Left renal cortex interstitium (tissue), 4 donors: ENCODE measurements around the gene APMAP. TPM values are rescaled to one million over a fixed set of nuclear protein-coding genes. Genes with fewer than 3 reads are reported as not detected.

Source experiments
- DNase-seq, 4 donors: peaks; one replicate each; pipeline ENCODE4 v3.0.0-alpha.2; 2013; ENCODE audit warnings: low read depth in 4 of 4, low spot score in 2 of 4, missing footprints in 1 of 4
- polyA plus RNA-seq, 4 donors: library from polyadenylated mRNA; unstranded; fragments of 120-200 nt; gene quantifications; one replicate each; pipeline ENCODE4 v1.2.1, GENCODE V29; 2013; ENCODE audit not compliant: insufficient read length in 4 of 4

The APMAP gene
- polyA plus RNA-seq, 4 donors, result 88.9 to 120 (median 101) TPM

DNA sequence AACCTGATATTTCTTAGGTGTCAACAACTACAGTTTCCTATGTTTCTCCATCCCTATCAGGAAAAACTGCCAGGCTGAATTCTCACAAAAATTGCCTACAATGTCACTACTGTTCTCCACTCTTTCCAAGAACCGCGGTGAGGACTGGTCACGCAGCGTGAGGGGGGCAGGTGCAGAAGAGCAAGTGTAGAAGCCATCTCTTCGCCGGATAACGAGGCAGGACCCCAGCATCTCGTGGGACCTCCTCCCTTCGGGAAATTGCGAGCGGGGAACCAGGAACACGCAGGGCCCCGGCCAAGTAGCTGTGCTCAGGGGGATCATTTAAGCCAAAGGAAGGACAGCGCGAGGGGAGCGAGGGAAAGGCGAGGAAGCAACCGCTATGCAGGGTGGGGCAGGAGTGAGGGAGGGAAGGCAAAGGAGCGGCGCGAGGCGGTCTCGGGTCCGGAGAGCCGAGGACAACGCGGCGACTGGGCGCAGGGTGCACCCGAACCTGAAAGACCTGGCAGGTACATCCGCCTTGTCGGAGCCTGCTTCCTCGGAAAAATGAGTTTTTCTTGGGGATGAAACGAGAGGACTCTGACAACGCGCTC is 559 bp downstream of the APMAP start:
- no peak for DNase-seq

GRCh38 chr20:24990810-24991252 is 1.7 kb downstream of the APMAP start:
- no peak for DNase-seq

DNA sequence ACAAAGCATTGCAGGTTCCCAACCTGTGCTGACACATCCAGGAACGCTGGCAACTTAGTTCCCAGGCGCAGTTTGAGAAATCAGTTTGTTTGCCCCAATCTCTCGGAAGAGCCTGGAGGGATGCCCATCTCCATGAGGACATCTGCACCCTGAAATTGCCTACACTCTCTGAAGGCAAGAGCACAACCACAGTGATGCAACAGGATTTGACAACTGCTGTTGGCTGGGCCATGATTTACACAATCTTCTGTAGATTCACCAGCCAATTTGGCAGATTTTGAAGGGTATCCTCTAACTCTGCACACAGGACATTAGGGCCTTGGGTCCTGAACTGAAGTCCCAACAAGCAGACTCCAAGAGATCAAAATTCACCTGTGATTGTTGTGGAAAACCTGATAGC is 3.4 kb downstream of the APMAP start:
- DNase-seq, result no peak

DNA sequence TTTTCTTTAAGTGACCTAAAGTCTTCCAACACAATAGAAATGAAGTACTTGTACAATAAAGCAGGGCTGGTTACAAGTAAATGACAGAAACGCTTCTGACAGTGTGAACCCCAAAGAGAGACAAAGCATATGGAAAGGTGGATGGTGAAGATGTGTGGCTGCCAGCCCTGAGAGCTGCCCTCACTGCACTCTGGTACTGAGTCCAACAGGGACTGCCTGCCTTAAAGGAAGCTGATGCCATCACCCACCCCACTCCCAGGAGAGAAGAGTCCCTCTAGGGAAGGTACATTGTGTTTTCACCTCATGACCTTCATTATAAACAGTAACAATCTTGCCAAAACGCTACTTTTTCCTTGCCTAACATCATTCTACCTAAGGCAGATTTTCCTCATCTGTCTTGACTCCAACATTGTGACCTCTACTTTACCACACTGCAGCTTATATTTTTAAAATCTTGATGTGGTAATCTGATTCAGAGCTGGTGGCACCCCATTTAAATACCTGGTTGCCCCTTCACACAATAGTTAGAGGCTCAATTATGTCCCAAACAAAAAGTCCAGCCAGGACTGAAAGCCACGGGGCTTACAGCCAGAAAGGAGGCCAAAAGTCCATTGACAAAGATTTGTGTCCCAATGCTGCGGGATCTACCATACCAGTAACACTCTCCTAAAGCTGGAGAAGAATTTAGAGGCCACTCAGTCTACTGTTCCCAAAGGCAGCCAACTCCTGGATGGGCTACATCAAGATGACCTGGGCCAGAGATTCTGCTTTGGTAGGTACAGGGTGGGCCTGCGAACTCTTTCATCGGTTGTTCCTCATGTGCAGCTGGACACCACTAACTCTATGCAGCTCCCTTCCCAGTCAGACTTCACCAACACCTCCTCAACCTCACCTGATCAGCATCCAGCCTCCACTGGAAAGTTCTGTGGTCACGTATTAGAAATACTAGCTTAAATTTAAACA is 4.4 kb downstream of the APMAP start:
- DNase-seq, result no peak

- no peak for DNase-seq
These were observed 5.3 kb downstream of the APMAP start for GRCh38 chr20:24987244-24987643.

DNA sequence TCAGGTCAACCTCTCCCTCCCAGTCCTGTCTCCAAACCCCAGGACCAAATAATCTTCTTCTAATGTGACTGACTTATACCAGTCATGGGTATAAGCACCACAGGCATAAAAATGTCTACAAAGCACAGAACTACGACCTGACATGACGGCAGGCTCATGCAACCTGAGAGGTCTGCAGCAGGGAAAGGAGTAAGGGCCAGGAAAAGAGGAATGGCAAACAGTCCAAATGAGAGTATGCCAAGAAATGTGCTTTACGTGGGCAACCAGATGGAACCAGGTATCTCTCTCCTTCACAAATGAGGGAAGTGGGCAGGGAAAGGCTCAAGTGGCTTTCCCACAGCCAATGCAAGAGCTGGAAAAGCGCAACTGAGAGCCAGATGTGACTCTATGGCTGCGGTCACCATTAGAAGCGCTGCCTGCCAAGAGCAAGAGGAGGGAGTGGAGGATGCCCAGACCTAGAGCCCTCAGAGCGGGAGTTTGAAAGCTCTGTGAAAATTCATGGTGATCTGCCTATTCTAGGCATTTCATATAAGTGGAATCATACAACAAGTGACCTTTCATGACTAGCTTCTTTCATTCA is 6.0 kb downstream of the APMAP start:
- no peak for DNase-seq

DNA sequence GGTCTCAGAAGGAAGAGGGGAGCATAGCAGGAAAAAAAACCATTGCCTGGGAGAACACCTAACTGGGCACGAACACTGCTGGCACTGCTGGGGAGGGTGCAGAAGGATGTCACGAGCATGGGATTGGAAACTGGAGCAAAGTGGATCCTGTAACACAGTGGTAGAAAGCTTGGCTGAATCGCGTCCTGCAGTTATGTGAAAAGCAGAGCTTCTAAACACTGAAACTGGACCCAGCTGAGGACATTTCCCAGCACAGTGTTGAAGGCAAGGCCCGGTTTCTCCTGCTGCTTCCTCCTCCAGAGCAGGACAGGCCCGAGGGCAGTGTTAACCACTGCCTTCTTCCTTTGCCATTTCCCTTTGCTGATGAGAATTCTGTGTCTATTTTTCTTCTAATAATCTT is 6.7 kb downstream of the APMAP start:
- no peak for DNase-seq

GRCh38 chr20:24984961-24985640 is 7.5 kb downstream of the APMAP start:
- no peak for DNase-seq

DNA sequence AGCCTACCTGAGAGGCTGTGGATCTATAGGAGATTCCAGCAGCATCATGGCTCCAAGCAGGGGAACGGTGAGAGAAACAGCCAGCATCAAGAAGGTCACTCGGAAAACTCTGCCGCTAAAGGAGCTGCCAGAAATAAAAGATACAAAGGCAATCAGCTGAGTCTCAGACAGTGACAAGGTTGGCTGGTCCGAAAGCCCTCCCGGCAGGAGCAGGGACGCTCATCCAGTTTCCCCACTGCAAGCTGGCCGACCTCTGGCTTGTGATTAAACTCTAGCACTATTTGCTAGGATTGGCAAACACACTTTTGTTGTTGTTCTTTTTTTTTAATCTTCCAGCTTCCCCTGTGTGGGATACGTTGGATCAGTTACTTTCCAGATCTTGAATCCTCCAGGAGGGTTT is 8.7 kb downstream of the APMAP start:
- DNase-seq, result no peak

GRCh38 chr20:24981790-24982189 is 10.8 kb downstream of the APMAP start:
- DNase-seq, result no peak

- DNase-seq, result no peak
These were observed 11.3 kb downstream of the APMAP start for GRCh38 chr20:24981282-24981681.

DNA sequence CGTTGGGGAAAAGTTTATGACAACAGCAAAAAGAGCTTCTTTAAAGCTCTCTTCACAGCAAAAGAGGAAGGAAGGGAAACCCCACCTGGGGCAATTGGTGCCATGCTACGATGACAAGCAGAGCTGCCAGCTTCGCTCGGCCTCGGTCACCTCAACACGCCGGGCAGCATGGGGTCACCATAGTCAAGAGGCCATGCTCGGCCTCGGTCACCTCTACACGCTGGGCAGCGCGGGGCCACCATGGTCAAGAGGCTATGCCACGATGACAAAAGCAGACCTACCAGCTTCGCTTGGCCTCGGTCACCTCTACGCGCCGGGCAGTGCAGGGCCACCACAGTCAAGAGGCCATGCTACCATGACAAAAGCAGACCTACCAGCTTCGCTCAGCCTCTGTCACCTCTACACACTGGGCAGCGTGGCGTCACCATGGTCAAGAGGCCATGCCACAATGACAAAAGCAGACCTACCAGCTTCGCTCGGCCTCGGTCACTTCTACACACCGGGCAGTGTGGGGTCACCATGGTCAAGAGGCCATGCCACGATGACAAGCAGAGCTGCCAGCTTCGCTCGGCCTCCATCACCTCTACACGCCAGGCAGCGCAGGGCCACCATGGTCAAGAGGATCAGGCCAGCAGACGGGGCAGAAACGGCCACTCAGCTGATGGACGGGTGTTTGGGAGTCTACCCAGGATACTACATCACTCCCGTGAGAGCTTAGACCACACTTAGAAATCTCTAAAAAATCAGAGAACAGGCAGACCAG is 12.1 kb downstream of the APMAP start:
- no peak for DNase-seq

DNA sequence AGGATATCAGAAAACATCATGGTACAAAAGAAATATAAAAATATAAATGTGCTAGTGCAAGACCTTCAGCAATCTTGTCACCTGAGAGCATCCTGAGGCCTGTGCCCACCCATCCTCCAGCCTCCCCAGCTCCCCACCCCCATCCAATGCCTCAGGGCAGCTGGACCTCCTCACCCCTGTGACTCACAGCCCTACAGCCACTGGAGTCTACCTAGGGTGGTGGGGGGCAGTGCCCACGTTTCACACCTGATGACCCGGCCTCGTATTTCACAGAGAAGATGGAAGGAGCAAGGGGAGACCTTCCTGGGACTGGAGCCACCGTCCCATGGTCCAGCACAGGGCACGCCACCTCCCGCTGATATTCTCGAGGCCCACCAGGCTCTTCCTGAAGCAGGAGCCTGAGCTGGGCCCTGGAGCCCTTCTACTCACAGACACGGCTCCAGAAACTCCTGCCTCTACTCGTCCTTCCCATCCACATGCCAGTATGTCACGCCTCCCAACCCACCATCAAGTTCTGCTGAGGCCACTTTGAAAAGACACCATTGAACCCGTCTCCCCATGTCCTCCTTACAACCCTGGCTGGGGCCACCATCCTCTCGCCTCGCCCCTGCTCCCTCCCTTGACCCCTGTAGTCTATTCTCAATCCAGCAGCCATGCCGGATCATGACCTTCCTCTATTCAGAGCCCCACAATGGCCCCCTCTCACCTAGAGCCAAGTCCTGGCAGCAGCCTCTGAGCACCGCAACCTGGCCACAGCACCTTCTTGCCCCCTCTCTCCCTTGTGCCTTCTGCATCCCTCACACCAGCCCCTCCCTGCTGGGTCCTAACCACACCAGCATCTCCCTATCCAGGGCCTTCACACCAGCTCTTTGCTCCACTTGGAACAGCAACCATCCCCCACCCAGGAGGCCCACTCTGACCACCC is 13.3 kb downstream of the APMAP start:
- DNase-seq, result no peak

- DNase-seq, result no peak
These were observed 14.0 kb downstream of the APMAP start for GRCh38 chr20:24978513-24978912.

DNA sequence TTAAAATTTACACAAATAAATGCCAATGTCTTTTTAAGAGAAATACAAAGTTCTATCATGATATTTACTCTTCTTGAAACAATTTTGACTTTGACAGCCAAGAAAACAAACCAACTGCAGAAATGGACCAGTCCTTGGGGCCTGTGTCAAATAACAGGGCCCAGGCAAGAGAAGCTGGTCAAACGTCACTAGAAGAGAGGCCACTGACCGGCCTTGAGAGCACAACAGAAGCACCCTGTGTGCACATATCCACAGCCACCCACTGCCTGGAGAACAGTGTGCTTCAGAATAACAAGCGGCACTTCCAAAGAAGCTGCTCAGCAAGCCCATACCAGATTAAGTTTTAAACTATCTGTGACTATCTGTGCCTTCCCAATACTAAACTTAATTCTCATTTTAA is 14.8 kb downstream of the APMAP start:
- DNase-seq, result no peak

DNA sequence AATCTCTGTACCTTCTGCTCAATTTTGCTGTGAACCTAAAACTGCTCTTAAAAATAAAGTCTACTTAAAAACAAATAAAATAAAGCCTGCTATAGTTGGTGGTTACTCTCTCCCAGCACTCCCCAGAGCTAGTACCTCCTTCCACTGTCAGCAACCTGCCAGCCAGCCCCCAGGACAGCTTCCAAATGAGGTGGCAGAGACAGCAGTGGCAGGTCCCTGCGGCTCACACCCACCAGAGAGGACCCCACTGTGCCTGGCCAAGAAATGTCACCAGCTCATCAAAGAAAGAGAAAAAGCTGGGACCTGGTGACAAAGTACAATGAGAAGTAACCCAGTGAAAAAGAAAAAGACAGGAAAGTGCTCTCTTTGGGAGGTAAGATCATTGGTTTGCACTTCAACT is 15.2 kb downstream of the APMAP start:
- no peak for DNase-seq

GRCh38 chr20:24972341-24972740 is 20.2 kb downstream of the APMAP start:
- DNase-seq, result no peak

- peak in 1 of 4 donors; percentile 16 for DNase-seq
These were observed 21.0 kb downstream of the APMAP start for GRCh38 chr20:24971376-24972101.

DNA sequence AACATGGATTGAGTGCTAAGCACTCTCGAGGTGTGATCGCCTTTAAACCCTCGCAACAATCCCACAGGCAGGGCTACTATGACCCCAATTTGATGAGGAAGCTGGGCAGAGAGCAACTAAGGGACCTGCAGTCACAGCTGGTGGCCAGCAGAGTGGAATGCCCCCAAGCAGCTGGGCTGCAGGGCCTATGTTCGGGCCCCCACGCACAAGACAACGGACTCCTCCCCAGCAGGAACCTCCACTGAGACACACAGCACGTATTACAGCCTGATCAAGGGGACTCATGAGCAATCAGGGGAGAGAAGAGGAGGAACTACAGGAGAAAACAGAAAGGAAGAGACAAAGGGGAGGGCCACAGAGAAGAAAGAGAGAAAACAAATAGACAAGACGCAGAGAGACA is 21.8 kb downstream of the APMAP start:
- no peak for DNase-seq
